Hematopoietic multipotent progenitor cell treated with erythropoietin and hydrocortisone succinate and interleukin-3 and kit ligand, for 4 days (in vitro differentiated cells): ENCODE data around the gene ADCY4.

ENCODE experiments used
- DNase-seq: peaks from one replicate; pipeline ENCODE4 v3.0.0-alpha.2; 2015

Gene ADCY4

DNA sequence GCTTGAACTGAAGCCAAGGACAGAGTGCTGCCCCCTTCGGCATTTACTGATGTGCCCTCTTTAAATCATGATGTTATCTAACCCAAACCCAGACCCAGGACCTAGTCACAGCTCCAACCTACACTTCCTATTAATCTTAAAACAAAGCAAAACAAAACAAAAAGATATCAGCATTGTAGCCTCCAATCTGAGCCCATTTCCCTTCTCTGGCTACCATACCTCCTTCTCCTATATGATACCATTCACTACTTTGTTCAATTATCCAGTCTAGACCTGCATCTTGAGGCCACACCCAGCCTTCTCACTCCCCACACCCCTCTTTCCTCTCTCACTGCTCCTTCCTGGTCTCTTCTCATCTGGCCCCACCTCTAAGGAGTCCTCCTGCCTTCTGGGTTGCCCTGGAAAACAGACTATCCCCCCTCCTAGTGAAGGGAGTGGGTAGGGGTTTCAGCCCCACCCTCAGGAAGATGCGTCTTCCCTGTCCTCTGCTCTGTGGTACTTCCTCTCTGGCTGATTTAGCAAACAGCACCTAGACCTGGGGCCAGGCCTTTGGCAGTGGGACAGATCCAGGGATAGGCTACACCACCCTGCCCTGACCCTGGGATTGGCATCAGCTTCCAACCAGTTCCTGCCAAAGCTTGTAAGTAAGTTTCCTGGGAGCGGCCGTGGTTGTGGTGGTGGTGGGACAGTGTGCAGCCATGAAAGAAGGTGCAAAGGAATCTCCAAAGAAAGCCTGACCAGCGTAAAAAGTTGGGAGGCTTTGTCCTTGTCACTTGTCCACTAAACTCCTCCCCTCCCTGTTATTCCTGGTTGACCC, 20.3 kb downstream of the ADCY4 start:
- no peak for DNase-seq

DNA sequence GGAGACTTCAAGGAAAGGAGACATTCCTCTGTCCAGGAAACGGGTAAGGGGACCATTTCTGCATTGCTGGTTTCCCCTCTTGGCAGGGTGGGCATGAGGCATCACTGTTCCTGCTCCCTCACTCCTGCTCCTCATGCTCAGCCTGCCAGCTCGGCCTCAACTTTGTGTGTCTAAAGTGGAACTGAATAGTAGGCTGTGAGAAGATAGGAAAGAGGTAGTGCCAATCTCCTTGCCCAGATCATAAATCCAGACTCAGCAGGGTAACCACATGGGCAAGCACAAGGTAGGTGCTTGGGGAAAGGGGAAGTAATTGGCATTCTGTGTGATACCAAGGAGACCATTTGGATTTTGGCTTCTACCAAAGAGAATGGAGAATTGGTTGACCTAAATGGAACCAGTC, 21.0 kb downstream of the ADCY4 start:
- peak; percentile 75 for DNase-seq

DNA sequence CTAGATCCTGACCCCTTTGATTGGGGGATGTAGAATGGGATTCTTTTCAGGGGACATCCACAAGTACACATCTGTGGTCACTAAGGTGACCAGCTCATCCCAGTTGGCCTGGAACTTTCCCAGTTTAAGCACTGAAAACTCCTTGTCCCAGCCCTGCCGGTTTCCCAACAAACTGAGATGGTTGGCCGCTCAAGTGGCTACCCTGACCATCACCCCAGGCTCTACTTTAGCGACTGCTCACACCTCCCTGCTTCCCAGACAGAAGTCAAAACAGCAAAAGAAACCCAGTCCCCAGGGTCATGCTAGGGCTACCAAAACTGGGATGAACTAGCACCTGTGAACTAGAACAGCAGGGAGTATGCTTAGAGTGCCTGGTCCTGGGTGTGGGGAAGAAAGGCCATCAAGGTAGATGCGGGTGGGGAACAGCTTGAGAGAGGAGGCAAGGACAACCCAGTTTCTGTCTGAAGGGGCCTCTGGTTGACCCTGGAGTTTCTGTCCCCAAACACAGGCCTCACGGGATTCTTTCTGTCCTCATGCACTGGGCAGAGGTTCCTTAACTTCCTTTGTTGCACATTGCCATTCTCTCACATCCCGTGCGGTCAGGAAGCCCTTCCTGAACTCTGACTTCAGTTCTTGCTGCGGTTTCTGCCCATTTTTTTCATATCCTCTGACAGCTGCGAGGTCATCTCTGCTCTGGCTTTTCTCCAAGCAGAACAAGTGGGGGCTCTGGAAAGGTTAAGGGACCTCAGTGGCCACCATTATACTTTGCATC, 21.9 kb downstream of the ADCY4 start:
- DNase-seq = peak; percentile 91

DNA sequence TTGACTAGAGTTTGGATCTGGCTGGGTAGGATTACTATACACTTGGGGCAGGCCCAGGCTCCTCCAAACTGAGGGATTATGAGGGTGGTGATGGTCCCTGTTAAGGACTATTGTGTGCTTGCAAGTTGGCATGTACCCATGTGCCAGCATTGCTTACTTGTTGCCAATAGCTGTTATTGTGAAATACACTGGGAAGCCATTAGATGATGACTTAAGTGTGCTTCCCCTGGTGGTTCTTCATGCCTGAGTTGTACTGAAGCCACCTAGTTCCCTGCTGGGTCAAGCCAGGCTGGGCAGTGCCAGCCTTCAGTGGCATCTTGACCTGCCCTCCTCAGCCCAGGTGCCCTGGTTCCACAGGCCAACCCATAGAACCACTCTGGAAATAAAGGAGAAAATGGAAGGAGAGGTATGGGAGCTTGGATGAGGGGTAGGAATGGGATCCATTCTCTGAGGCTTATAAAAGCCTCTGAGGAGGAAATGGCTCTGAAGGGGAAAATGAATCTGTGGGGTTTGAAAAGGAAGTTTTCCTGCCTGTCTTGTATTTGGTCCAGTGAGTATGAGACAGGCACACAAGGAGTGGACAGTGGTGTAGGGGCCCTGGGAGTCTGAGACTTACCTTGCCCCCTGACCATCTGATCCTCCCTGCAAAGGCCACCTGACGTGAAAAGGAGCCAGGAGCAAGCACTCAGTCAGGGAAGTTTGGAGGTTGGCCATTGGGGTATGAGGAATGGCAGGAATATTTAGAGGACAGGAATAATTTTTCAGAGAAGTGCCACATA, 22.8 kb downstream of the ADCY4 start:
- peak; percentile 70 for DNase-seq

DNA sequence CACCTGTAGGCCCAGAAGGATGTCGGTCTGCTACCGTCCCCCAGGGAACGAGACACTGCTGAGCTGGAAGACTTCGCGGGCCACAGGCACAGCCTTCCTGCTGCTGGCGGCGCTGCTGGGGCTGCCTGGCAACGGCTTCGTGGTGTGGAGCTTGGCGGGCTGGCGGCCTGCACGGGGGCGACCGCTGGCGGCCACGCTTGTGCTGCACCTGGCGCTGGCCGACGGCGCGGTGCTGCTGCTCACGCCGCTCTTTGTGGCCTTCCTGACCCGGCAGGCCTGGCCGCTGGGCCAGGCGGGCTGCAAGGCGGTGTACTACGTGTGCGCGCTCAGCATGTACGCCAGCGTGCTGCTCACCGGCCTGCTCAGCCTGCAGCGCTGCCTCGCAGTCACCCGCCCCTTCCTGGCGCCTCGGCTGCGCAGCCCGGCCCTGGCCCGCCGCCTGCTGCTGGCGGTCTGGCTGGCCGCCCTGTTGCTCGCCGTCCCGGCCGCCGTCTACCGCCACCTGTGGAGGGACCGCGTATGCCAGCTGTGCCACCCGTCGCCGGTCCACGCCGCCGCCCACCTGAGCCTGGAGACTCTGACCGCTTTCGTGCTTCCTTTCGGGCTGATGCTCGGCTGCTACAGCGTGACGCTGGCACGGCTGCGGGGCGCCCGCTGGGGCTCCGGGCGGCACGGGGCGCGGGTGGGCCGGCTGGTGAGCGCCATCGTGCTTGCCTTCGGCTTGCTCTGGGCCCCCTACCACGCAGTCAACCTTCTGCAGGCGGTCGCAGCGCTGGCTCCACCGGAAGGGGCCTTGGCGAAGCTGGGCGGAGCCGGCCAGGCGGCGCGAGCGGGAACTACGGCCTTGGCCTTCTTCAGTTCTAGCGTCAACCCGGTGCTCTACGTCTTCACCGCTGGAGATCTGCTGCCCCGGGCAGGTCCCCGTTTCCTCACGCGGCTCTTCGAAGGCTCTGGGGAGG, 23.9 kb downstream of the ADCY4 start, which contains the start of gene LTB4R:
LTB4R (plus strand) TSS at position 857 of the 959 bp plus-strand sequence. CDS start 4,150 bp downstream, outside the sequence.
- peak; percentile 89 for DNase-seq

DNA sequence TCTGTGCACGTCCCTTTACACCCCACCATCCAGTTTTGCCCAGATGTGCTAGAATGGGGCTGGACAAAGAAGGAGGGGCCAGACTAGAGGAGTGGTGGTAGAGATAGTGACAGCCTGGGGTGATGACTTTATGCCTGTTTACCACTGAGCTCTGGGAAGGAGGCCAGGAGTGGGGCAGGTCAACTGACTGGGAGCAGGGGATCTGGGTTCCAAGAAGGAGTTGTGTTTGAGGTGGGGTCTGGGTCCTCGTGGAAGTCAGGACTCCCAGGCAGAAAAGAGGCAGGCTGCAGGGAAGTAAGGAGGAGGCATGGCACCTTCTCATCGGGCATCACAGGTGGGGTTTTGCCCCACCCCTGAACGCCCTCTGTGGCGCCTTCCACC, 24.6 kb downstream of the ADCY4 start:
- peak; percentile 85 for DNase-seq

DNA sequence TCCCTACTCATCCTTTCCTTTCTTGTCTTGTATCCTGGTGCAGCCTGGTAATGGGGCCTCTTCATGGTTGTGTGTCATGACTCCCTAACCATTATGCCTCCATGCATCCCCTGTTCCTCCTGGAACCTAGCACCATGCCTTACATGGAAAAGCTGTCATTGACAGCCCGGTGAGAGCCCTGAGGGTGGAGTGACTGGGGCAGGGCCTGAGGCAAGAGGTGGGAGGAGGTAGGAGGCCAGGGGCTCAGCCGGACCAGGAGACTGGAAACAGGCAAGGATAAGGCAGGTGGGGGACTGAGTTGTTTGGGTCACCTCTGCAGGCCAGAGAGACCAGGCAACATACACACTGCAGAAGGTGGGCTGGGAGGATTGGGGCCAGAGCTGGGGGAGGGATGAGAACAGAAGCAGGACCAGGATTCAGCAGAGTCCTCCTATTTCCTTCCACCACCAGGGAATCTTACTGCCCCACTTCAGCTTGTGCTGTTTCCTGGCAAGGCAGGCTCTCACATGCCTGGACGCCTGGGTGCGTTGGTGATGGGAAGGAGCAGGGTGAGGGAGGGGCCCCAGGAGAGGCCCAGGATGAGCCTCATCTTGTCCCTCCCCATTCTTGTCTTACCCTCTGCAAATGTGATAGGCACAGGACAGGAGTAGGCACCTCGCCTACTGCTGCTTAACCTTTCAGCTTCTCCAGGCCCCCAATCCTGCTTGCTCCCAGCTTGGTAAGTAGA, 25.2 kb downstream of the ADCY4 start, which contains the start of gene LTB4R2:
LTB4R2 (plus strand) TSS at position 603 of the 727 bp plus-strand sequence. CDS start 525 bp downstream, outside the sequence.
- DNase-seq = no peak

DNA sequence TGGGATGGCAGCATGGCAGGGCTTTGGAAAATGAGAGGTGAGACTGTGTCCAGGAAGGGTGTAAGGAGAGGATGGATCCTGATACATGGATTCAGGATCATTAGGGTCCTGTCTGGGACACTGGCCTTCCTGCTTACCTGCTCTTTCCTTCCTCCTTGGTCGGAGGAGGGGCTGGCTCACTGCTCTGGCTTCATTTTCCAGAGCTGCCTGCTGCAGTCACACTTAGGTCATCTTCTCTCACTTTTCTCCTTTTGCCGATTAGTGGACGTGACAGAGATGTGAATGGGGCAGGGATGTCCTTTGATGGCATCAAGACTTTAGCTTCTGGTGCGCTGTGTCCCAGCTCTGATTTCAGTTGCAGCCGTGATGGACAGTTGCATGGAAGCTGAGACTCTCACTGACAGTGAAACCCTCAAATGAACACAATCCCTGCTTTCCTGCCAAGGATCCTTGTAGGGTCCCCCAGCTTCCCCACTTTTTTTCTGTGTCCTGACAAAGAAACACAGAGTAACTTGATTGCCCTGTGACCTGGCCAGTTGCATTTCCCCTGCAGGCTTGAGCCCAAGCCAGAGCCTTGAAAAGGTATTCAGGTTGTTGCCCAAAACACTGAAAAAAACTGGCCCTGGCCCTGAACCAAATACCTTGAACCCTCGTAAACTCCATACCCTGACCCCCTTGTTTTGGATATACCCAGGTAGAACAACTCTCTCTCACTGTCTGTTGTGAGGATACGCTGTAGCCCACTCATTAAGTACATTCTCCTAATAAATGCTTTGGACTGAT, 26.3 kb downstream of the ADCY4 start:
- no peak for DNase-seq

DNA sequence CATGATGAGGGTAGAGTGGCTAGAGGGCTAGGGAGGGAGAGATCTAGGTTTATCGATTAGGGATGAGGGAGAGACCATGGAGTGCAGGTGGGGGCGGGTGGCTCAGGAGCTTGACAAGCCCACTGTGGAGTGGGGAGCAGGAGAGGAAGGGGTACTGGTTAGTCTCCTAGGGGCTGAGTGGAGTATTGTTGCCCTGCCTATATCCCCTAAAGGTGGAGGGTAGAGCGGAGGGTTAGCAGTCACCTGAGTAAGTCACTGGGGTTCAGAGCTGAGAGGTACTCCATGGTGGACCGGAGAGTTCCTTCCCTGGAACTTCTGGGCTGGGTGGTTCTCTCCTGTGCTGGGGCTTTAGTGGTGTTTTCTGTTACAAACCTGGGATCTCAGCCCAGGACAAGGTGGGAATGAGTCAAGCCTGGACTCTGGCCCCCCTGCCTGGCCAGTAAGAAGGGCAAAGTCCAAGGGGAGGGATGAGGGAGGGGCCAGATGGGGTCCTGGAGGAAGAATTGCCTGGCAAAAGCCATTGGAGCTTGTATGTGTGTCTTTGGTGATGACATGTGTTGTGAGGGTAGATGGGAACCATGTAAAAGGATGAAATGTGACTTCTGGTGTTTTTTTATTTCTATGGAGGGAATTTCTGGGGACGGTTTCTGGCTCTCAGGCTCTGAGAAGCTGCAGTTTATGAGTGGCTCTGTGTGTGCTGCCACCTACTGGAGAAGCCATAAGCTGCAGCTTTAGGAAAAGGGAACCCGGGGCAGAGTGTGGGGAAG, 27.1 kb downstream of the ADCY4 start, which contains the start of gene CIDEB:
CIDEB (minus strand) TSS at position 403 of the 767 bp plus-strand sequence; CDS start at position 284, 119 bp downstream.
- peak; percentile 83 for DNase-seq

DNA sequence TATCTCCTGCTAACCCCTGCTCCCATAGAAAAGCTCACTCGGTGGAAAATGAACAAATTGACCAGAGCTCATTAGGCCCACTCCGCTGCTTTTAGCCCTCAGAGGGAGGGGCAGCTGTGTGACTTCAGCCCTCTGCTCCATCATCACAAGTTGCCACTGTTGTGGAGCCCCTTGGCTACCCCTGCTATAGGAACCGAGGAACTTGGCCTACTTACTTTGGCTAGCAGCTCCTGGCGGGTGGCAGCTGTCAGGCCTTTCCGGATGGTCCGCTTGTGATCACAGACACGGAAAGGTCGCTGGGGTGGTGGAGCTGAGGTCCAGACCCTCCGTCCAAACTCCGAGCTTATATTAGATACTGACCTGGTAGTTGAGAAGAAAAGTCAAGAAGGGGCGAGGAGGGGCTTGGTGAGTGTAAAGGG, 27.7 kb downstream of the ADCY4 start:
- DNase-seq = no peak

DNA sequence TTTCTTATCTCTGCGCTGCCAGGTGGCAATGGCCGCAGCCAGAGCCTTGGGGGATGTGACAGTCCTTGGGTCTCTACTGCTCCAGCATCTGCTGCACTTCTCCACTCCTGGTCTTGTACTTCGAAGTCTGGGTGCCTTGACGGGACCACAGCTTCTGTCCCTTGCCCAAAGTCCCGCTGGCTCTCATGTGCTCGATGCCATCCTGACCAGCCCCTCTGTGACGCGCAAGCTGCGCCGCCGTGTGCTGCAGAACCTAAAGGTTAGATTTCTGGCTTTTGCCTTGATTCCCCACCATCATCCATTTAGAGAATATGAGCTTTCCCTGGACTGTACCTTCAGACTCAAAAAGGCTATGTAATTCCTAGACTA, 30.9 kb downstream of the ADCY4 start:
- DNase-seq = no peak

DNA sequence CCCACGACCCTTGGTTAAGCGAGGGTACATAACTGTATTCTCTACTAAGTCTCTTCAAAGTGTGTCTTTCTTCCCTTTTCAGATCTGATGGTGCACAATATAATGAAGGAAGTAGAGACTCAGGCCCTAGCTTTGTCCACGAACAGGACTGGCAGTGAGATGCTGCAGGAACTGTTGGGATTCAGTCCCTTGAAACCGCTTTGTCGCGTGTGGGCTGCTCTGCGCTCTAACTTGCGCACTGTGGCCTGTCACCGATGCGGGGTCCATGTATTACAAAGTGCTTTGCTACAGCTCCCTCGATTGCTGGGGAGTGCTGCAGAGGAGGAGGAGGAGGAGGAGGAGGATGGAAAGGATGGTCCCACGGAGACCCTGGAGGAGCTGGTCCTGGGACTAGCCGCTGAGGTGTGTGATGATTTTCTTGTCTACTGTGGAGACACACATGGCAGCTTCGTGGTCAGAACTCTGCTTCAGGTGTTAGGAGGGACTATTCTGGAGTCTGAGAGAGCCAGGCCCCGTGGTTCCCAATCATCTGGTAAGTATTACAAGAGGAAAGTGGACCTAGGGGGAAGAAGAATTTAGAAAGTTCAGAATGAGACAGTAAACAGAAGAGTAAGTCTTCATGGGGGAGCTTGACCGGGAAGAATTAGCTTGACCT, 34.4 kb downstream of the ADCY4 start:
- no peak for DNase-seq

DNA sequence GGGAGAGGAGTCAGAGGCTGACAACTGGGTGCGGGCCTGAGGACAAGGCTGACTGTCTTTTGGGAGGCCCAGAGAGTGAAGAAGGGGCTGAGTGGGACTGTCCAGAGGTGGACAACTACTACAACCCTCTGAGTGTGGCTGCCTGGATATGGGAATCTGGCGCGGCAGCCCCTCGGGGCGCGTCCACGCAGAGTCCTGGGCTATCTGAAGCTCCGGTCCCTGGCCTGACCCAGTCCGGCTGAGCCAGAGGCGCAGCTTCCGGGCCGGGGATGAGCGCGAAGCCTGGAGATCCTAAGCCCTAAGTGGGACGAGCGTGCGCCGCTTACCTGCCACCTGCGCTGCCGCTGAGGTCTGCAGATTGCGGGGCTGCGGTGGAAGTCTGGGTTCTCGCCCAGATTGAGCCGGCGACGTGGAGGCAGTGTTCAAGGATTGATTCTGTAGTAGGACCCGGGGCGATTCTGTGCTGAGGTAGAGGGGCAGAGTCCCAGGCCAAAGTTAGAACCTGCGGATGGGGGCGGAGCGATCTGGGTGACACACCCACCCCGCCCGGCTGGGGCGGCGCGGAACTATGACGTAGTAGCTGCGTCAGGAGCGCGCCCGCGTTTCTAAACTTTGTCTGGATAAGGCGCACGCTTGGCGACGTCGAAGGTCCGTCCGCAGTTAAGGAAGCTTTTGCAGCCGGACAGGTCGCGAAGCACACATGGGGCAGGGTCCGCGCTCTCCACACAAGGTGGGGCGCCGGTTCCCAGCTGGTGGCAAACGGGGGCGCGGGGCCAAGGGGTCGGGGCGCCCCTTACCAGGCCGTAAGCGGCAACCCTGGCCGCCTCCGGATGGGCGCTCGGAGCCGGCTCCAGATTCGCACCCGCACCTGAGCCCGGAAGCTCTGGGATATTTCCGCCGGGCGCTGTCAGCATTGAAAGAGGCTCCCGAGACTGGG, 35.3 kb downstream of the ADCY4 start, which contains the start of the genes DHRS1 and NOP9:
DHRS1 (minus strand) TSS at position 526 of the 937 bp plus-strand sequence. CDS start 674 bp downstream, outside the sequence.
NOP9 (plus strand) TSS at position 596 of the 937 bp plus-strand sequence; CDS start at position 701, 105 bp downstream.
- DNase-seq = peak; percentile 95

DNA sequence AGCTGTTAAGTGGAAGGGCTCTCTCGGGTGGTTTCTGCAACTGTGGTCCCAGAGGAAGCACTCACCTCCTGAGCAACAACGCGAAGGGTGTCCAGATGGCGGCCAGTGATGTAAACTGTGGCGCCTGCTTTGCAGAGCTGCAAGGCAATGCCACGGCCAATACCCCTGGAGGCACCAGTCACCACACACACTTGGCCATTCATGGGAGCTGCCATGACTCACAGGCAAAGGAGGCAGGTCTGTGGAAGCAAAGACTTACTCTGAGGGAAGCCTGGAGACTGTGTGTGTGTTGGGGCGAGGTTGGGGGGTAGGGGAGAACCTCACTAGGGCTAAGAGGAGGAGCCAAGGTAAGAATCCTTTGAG, 36.0 kb downstream of the ADCY4 start:
- peak; percentile 32 for DNase-seq

DNA sequence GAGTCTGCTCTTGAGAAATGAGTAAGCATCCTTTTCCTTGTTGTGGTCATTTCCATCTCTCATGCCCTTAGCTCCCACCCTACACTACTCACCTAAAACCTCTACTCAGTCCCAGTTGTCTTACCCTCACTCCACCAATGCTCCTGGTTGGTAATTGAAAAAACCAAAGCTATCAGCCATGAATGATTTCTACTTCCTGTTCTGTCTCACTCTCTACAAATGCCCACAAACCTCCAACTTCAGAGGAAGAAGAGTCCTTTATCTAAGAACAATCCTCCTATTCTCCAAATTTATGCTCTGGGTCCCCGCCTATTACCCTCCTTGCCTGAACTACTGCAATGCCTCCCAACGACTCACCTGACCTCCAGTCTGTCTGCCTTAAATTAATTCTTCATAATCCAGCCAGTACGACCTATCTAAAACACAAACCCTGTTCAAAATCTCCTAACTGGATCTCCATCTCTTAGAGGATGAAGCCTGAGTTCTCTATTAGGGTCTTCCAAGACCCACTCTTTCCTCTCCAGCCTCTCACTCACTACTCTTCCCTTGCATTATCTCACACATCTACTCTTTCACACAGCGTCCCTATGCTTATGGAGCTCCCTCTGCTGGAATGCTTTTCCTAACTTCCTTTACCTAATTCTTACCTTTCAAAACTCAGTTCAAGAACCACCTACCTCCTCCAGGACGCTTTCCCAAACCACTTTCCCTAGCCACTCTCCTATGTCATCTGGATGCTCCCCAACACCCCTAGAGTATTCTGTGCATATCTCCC, 37.5 kb downstream of the ADCY4 start:
- DNase-seq = peak; percentile 66

DNA sequence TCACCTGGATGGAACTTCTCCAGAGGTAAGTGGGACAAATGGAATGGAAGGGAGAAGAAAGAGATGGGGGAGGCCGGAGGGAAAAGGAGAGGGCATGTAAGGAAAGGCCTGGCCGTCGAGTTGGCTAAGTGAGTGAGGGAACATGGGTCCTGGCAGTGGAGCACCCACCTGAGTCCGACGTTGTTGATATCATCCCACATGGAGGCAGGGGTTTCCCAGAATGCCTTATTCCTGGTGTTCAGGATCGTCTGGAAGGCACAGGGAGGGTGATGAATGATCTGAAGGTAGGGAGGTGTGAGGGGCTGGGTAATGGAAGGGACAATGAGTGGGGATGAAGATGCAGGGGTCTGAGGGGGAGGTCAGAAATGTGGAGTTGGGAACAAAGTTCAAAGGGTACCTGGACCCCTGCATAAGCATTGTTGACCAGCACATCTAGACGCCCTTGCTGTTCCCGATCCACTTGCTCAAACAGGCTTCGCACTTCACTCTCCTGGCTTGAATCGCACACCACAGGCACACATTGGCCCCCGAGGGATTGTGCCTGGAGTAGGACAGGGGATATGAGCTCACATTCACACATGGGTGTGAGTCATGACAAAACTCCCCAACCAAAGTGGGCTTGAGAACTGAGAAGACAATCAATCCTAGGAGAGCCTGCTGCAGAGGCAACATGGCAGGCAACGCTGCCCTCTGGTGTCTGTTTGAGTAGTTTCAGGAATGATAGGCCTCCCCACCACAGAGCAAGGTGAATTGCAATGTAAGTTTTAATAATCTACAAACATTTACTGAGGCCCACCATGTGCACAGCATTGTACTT, 38.3 kb downstream of the ADCY4 start:
- peak; percentile 89 for DNase-seq
